Thyroid gland (tissue), 4 donors: Measurements from ENCODE around the gene DPH7.
A peak's percentile ranks its signal among the peaks of the same experiment; 100 is the strongest.

ENCODE experiments used
- POLR2A ChIP-seq, 2 donors: fragments of 450-650 bp; IDR thresholded peaks; one replicate each; pipeline ENCODE4 v1.6.1; 2017; ENCODE audit warnings: antibody characterized with exemption in 2 of 2, mild to moderate bottlenecking in 2 of 2, moderate library complexity in 1 of 2
- TF ChIP-seq, protein P1 (sequence below), 6 experiments: fragments of 200-600 bp in 3 of 6; fragments of 450-650 bp in 3 of 6; sonication (generic) in 3 of 6; IDR thresholded peaks; one replicate each; pipeline ENCODE4 v1.5.1; 2016 to 2019; ENCODE audit warnings: antibody characterized with exemption in 6 of 6, mild to moderate bottlenecking in 2 of 6, inconsistent platforms in 1 of 6, moderate library complexity in 1 of 6

DNA sequence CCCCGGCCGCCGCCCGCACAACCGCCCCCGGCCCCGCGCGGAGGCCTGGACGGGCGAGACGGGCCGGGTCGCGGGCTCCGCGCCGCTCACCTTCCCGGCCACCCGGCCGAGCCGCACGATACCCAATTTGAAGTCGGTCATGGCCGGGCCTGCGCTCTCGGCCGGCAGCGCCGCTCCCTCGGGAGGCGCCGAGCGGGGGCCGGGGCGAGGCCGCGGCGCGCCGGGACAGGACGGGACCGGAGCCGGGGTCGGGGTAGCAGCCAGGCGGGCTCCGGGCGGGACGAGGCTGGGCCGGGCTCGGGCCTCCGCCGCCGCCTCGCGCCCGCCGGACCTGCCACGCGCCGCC is 11.4 kb upstream of the DPH7 start:
- TF ChIP-seq, protein P1, sequence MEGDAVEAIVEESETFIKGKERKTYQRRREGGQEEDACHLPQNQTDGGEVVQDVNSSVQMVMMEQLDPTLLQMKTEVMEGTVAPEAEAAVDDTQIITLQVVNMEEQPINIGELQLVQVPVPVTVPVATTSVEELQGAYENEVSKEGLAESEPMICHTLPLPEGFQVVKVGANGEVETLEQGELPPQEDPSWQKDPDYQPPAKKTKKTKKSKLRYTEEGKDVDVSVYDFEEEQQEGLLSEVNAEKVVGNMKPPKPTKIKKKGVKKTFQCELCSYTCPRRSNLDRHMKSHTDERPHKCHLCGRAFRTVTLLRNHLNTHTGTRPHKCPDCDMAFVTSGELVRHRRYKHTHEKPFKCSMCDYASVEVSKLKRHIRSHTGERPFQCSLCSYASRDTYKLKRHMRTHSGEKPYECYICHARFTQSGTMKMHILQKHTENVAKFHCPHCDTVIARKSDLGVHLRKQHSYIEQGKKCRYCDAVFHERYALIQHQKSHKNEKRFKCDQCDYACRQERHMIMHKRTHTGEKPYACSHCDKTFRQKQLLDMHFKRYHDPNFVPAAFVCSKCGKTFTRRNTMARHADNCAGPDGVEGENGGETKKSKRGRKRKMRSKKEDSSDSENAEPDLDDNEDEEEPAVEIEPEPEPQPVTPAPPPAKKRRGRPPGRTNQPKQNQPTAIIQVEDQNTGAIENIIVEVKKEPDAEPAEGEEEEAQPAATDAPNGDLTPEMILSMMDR (IDR thresholded peaks at IDR 0.05) = no peak
- peak in 1 of 2 donors; percentile 7 for TF ChIP-seq POLR2A (IDR thresholded peaks at IDR 0.05)
